Measurements from ENCODE around the gene CARMIL1. TPM values are rescaled to one million over a fixed set of nuclear protein-coding genes. Genes with fewer than 3 reads are reported as not detected.

The CARMIL1 gene
- total and polyA plus RNA-seq, 7 experiments from 2014 or later, result 2.2 to 12.8 (median 9.3) TPM

DNA sequence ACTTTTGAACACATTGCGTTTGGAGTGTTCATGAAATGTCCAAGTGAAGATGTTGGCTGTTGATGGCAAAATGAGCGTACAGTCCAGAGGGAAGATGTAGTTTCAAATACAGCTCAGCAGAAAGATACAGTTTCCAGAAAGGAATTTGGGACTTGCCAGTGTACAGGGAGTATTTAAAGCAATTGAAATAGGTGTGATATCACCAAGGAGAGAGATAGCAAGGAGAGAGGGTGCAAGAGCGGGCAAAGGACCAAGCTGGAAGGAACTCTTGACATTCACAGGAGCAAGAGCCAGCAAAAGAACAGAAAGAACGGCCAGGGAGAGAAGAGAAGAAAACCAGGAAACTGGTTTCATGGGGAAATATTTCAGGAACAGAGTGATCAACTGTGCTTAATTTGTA is 47.8 kb downstream of the CARMIL1 start:
- Histone ChIP-seq H3K4me1 (ENCODE audit: control insufficient read depth in 2 of 2, insufficient read depth in 2 of 2, low read length in 2 of 2) (peaks cover 0 to 9% of the 10 kb centered on the region in 2 donors), H3K27ac (ENCODE audit: low read depth, low read length) (no peak overlapping the region), H3K4me3 (ENCODE audit: low read length) (no peak overlapping the region), H3K27me3 (ENCODE audit: control insufficient read depth in 2 of 2, insufficient read depth in 2 of 2, low read length in 2 of 2) (no peaks in the 10 kb centered on the region), H3K9me3 (ENCODE audit: control insufficient read depth in 2 of 3, low read length in 3 of 3) (no peaks in the 10 kb centered on the region), H3K36me3 (ENCODE audit: control insufficient read depth in 2 of 3, insufficient read depth in 3 of 3, low read length in 3 of 3) (no peaks in the 10 kb centered on the region)
- H3K4me1 Mint-ChIP-seq, result peaks cover 0 to 42% (median 25%) of the 10 kb centered on the region in 7 donors
- no peak for DNase-seq
- ChIA-PET POLR2A (interaction anchor here (0.5 kb wide), 1 partner anchor 27 kb away, joined by 3 read pairs; no protein-coding TSS in a partner anchor), CTCF (no interaction called here)
- intact Hi-C loops (cut with micrococcal nuclease), result no loop called here
- no peak overlapping the region for H3K4me3 Mint-ChIP-seq
- H3K27me3 Mint-ChIP-seq, result peaks cover 0 to 9% (median 0%) of the 10 kb centered on the region in 5 donors
- H3K27ac Mint-ChIP-seq, result no peak overlapping the region
- no peak for ATAC-seq
- H3K36me3 Mint-ChIP-seq, result no peaks in the 10 kb centered on the region
- no peaks in the 10 kb centered on the region for H3K9me3 Mint-ChIP-seq

DNA sequence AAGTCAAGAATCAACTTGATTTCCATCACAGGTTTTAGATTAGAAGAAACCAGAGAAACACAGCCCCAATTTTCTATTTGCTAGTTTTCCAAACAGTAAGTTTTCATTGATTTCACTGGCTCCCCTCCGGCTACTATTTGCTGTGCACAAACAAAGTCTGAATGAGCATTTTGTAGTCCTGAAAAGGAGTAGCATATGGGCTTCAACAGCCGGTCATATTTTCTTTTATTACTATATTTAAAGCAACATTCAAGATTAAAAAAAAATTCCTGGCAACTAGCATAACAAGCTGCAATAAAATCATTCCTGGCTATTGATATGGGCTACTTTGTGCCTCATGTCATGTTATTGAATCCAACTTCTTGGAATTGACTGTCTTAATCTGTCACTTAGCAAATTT is 48.3 kb downstream of the CARMIL1 start:
- CTCF ChIA-PET, result no interaction called here
- H3K4me3 Mint-ChIP-seq, result no peak overlapping the region

GRCh38 chr6:25329161-25329817 is 50.1 kb downstream of the CARMIL1 start:
- CTCF ChIA-PET, result interaction anchor here (0.8 to 1.2 kb wide), 3 partner anchors 10 to 161 kb away, joined by 3 to 4 read pairs (median 3); no protein-coding TSS in a partner anchor
- ATAC-seq, result no peak

More for the DNA sequence above, 48.3 kb downstream of the CARMIL1 start:
- H3K36me3 ChIP-seq (ENCODE audit: control insufficient read depth in 2 of 3, insufficient read depth in 3 of 3, low read length in 3 of 3), result no peaks in the 10 kb centered on the region
- H3K9me3 ChIP-seq (ENCODE audit: control insufficient read depth in 2 of 3, low read length in 3 of 3), result no peaks in the 10 kb centered on the region
- H3K27ac ChIP-seq (ENCODE audit: low read depth, low read length), result no peak overlapping the region
- H3K27me3 ChIP-seq (ENCODE audit: control insufficient read depth in 2 of 2, insufficient read depth in 2 of 2, low read length in 2 of 2), result no peaks in the 10 kb centered on the region
- DNase-seq, result no peak
- no peak overlapping the region for H3K4me3 ChIP-seq (ENCODE audit: low read length)
- intact Hi-C loops (cut with micrococcal nuclease), result no loop called here
- Mint-ChIP-seq H3K4me1 (peaks cover 0 to 45% (median 29%) of the 10 kb centered on the region in 7 donors), H3K36me3 (no peaks in the 10 kb centered on the region), H3K27me3 (peaks cover 0 to 9% (median 0%) of the 10 kb centered on the region in 5 donors), H3K27ac (no peak overlapping the region), H3K9me3 (no peaks in the 10 kb centered on the region)
- POLR2A ChIA-PET, result interaction anchor here (1.2 to 1.3 kb wide), 2 partner anchors 8 to 25 kb away, joined by 3 read pairs; no protein-coding TSS in a partner anchor
- ATAC-seq, result no peak
- peaks cover 0 to 9% of the 10 kb centered on the region in 2 donors for H3K4me1 ChIP-seq (ENCODE audit: control insufficient read depth in 2 of 2, insufficient read depth in 2 of 2, low read length in 2 of 2)

DNA sequence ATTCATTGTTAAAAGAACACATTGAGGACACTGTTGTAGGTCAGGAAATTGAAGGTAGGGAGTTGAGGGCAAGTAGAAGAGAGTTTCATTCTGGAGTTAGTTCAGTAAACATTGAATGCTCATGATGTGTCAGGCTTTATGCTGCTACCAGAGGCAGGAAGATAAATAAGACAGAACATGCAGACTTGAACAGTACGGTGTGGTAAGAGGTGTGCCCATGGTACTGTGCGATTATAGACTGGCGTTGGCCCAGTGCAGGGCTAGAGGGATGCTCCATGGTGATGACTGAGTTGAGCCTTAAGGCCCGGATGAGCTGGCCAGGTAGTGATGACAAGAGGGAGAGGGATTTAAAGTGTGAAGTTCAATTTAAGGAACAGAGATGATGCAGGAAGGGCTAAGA is 50.8 kb downstream of the CARMIL1 start:
- Histone ChIP-seq H3K9me3 (ENCODE audit: control insufficient read depth in 2 of 3, low read length in 3 of 3) (no peaks in the 10 kb centered on the region), H3K4me3 (ENCODE audit: low read length) (no peak overlapping the region), H3K27ac (ENCODE audit: low read depth, low read length) (no peak overlapping the region), H3K36me3 (ENCODE audit: control insufficient read depth in 2 of 3, insufficient read depth in 3 of 3, low read length in 3 of 3) (no peaks in the 10 kb centered on the region), H3K4me1 (ENCODE audit: control insufficient read depth in 2 of 2, insufficient read depth in 2 of 2, low read length in 2 of 2) (peaks cover 0 to 9% of the 10 kb centered on the region in 2 donors), H3K27me3 (ENCODE audit: control insufficient read depth in 2 of 2, insufficient read depth in 2 of 2, low read length in 2 of 2) (no peaks in the 10 kb centered on the region)
- peak overlapping the region in 3 of 9 donors; percentile 4 to 66 (median 10) for H3K27ac Mint-ChIP-seq
- H3K36me3 Mint-ChIP-seq, result no peaks in the 10 kb centered on the region
- no peaks in the 10 kb centered on the region for H3K9me3 Mint-ChIP-seq
- no peak for DNase-seq
- ATAC-seq, result no peak
- POLR2A ChIA-PET, result no interaction called here
- peaks cover 0 to 50% (median 36%) of the 10 kb centered on the region in 7 donors for H3K4me1 Mint-ChIP-seq
- peaks cover 0 to 7% (median 0%) of the 10 kb centered on the region in 5 donors for H3K27me3 Mint-ChIP-seq
- H3K4me3 Mint-ChIP-seq, result peak overlapping the region in 4 of 10 donors; percentile 0 to 48 (median 8)
- CTCF ChIA-PET, result interaction anchor here (0.8 to 1.2 kb wide), 2 partner anchors 11 to 160 kb away, joined by 3 to 4 read pairs; no protein-coding TSS in a partner anchor
- intact Hi-C loops (cut with micrococcal nuclease), result no loop called here

More at GRCh38 chr6:25329161-25329817, 50.1 kb downstream of the CARMIL1 start:
- Histone ChIP-seq H3K4me3 (ENCODE audit: low read length) (no peak overlapping the region), H3K4me1 (ENCODE audit: control insufficient read depth in 2 of 2, insufficient read depth in 2 of 2, low read length in 2 of 2) (peaks cover 0 to 9% of the 10 kb centered on the region in 2 donors), H3K27me3 (ENCODE audit: control insufficient read depth in 2 of 2, insufficient read depth in 2 of 2, low read length in 2 of 2) (no peaks in the 10 kb centered on the region), H3K27ac (ENCODE audit: low read depth, low read length) (no peak overlapping the region), H3K36me3 (ENCODE audit: control insufficient read depth in 2 of 3, insufficient read depth in 3 of 3, low read length in 3 of 3) (no peaks in the 10 kb centered on the region), H3K9me3 (ENCODE audit: control insufficient read depth in 2 of 3, low read length in 3 of 3) (no peaks in the 10 kb centered on the region)
- no peak for DNase-seq
- H3K4me3 Mint-ChIP-seq, result peak overlapping the region in 1 of 10 donors; percentile 48
- no peaks in the 10 kb centered on the region for H3K36me3 Mint-ChIP-seq
- peaks cover 0 to 50% (median 36%) of the 10 kb centered on the region in 7 donors for H3K4me1 Mint-ChIP-seq
- H3K9me3 Mint-ChIP-seq, result no peaks in the 10 kb centered on the region
- POLR2A ChIA-PET, result no interaction called here
- H3K27ac Mint-ChIP-seq, result peak overlapping the region in 1 of 9 donors; percentile 4
- H3K27me3 Mint-ChIP-seq, result peaks cover 0 to 9% (median 0%) of the 10 kb centered on the region in 5 donors
- intact Hi-C loops (cut with micrococcal nuclease), result no loop called here

- Mint-ChIP-seq H3K4me1 (peaks cover 0 to 58% (median 38%) of the 10 kb centered on the region in 7 donors), H3K36me3 (no peaks in the 10 kb centered on the region), H3K9me3 (no peaks in the 10 kb centered on the region), H3K27ac (peak overlapping the region in 1 of 9 donors; percentile 6), H3K4me3 (peak overlapping the region in 1 of 10 donors; percentile 48), H3K27me3 (peaks cover 0 to 7% (median 0%) of the 10 kb centered on the region in 5 donors)
- Histone ChIP-seq H3K4me1 (ENCODE audit: control insufficient read depth in 2 of 2, insufficient read depth in 2 of 2, low read length in 2 of 2) (peaks cover 0 to 9% of the 10 kb centered on the region in 2 donors), H3K4me3 (ENCODE audit: low read length) (no peak overlapping the region), H3K27me3 (ENCODE audit: control insufficient read depth in 2 of 2, insufficient read depth in 2 of 2, low read length in 2 of 2) (no peaks in the 10 kb centered on the region), H3K9me3 (ENCODE audit: control insufficient read depth in 2 of 3, low read length in 3 of 3) (no peaks in the 10 kb centered on the region), H3K27ac (ENCODE audit: low read depth, low read length) (no peak overlapping the region), H3K36me3 (ENCODE audit: control insufficient read depth in 2 of 3, insufficient read depth in 3 of 3, low read length in 3 of 3) (no peaks in the 10 kb centered on the region)
- intact Hi-C loops (cut with micrococcal nuclease), result no loop called here
- CTCF ChIA-PET, result interaction anchor here (0.6 kb wide), 1 partner anchor 60 kb away, joined by 3 read pairs; no protein-coding TSS in a partner anchor
- ATAC-seq, result no peak
- POLR2A ChIA-PET, result interaction anchor here (0.5 kb wide), 1 partner anchor 108 kb away, joined by 4 read pairs; no protein-coding TSS in a partner anchor
- DNase-seq, result no peak
These were observed 51.9 kb downstream of the CARMIL1 start for GRCh38 chr6:25330796-25331685.

GRCh38 chr6:25332165-25332564 is 53.0 kb downstream of the CARMIL1 start:
- no peak overlapping the region for H3K4me3 ChIP-seq (ENCODE audit: low read length)
- CTCF ChIA-PET, result no interaction called here
- no peaks in the 10 kb centered on the region for H3K27me3 ChIP-seq (ENCODE audit: control insufficient read depth in 2 of 2, insufficient read depth in 2 of 2, low read length in 2 of 2)

More at GRCh38 chr6:25332165-25332564, 53.0 kb downstream of the CARMIL1 start:
- H3K27ac Mint-ChIP-seq, result no peak overlapping the region
- H3K4me1 Mint-ChIP-seq, result peaks cover 0 to 66% (median 45%) of the 10 kb centered on the region in 7 donors
- intact Hi-C loops (cut with micrococcal nuclease), result no loop called here
- POLR2A ChIA-PET, result no interaction called here
- H3K27me3 Mint-ChIP-seq, result peaks cover 0 to 7% (median 0%) of the 10 kb centered on the region in 5 donors
- no peaks in the 10 kb centered on the region for H3K9me3 Mint-ChIP-seq
- Histone ChIP-seq H3K9me3 (ENCODE audit: control insufficient read depth in 2 of 3, low read length in 3 of 3) (no peaks in the 10 kb centered on the region), H3K36me3 (ENCODE audit: control insufficient read depth in 2 of 3, insufficient read depth in 3 of 3, low read length in 3 of 3) (no peaks in the 10 kb centered on the region), H3K27ac (ENCODE audit: low read depth, low read length) (no peak overlapping the region), H3K4me1 (ENCODE audit: control insufficient read depth in 2 of 2, insufficient read depth in 2 of 2, low read length in 2 of 2) (peaks cover 0 to 9% of the 10 kb centered on the region in 2 donors)
- DNase-seq (no peak), ATAC-seq (no peak)
- H3K36me3 Mint-ChIP-seq, result no peaks in the 10 kb centered on the region
- H3K4me3 Mint-ChIP-seq, result no peak overlapping the region

All from naive thymus-derived CD4-positive, alpha-beta T cell (primary cell).